HG03135 (cell line): ENCODE measurements around the gene DZIP1.

Experiments used
- ATAC-seq: cut with Tn5 transposase; IDR thresholded peaks from one replicate; pipeline ENCODE4 v1.9.1; 2021; ENCODE audit warnings: mild to moderate bottlenecking, moderate library complexity; ENCODE audit not compliant: unreplicated experiment

The DZIP1 gene

GRCh38 chr13:95552539-95553441 lies 91.7 kb downstream of the DZIP1 start, which contains the start of gene CLDN10:
Gene CLDN10, plus strand, starts transcription at chr13:95552720. Its CDS starts 34 bp downstream, at chr13:95552754.
- no peak for ATAC-seq

GRCh38 chr13:95552208-95552538 lies 92.3 kb downstream of the DZIP1 start:
- no peak for ATAC-seq

GRCh38 chr13:95547531-95548167 lies 96.9 kb downstream of the DZIP1 start:
- no peak for ATAC-seq

- ATAC-seq: no peak
Measured at GRCh38 chr13:95546919-95547318, 97.6 kb downstream of the DZIP1 start.

- ATAC-seq: no peak
Measured at GRCh38 chr13:95544293-95544692, 100.2 kb downstream of the DZIP1 start.

GRCh38 chr13:95541911-95542474 lies 102.5 kb downstream of the DZIP1 start:
- ATAC-seq: no peak

GRCh38 chr13:95541308-95541707 lies 103.2 kb downstream of the DZIP1 start:
- no peak for ATAC-seq

- no peak for ATAC-seq
Measured at GRCh38 chr13:95540888-95541287, 103.6 kb downstream of the DZIP1 start.

GRCh38 chr13:95536632-95537241 lies 107.8 kb downstream of the DZIP1 start:
- no peak for ATAC-seq

GRCh38 chr13:95535243-95535642 lies 109.3 kb downstream of the DZIP1 start:
- no peak for ATAC-seq

GRCh38 chr13:95533545-95534160 lies 110.9 kb downstream of the DZIP1 start:
- ATAC-seq: no peak

GRCh38 chr13:95530178-95530577 lies 114.3 kb downstream of the DZIP1 start:
- ATAC-seq: no peak
